Peyer's patch (tissue), 4 donors: ENCODE results near the gene FOXL1. TPM values are rescaled to one million over a fixed set of nuclear protein-coding genes. Genes with fewer than 3 reads are reported as not detected.

Experiments
- DNase-seq, 3 donors: peaks; one replicate each; pipeline ENCODE4 v3.0.0-alpha.2; 2017 to 2019
- H3K27ac ChIP-seq, 4 donors: fragments of 200-600 bp; sonication (generic); one replicate each; pipeline ENCODE4 v1.5.1; 2016 to 2019
- H3K27me3 ChIP-seq, 2 donors: fragments of 200-600 bp; sonication (generic); one replicate each; pipeline ENCODE4 v1.5.1; 2019
- H3K36me3 ChIP-seq, 3 donors: fragments of 200-600 bp; sonication (generic); one replicate each; pipeline ENCODE4 v1.5.1; 2016 to 2019
- H3K4me1 ChIP-seq, 4 donors: fragments of 200-600 bp; sonication (generic); one replicate each; pipeline ENCODE4 v1.5.1; 2016 to 2019
- H3K4me3 ChIP-seq, 4 donors: fragments of 200-600 bp; sonication (generic); 1 replicate in 3 of 4; 2 replicates in 1 of 4; pipeline ENCODE4 v1.5.1; 2016 to 2019; ENCODE audit warnings: mild to moderate bottlenecking in 1 of 4
- H3K9me3 ChIP-seq, 4 donors: fragments of 200-600 bp; sonication (generic); one replicate each; pipeline ENCODE4 v1.5.1; 2016 to 2019; ENCODE audit warnings: mild to moderate bottlenecking in 1 of 4
- CTCF ChIP-seq, 6 experiments: fragments of 450-650 bp in 4 of 6; fragments of 200-600 bp in 2 of 6; sonication (generic) in 1 of 6; IDR thresholded peaks; one replicate each; pipeline ENCODE4 v1.5.1; 2017 to 2019; ENCODE audit warnings: antibody characterized with exemption in 6 of 6, mild to moderate bottlenecking in 3 of 6, moderate library complexity in 1 of 6
- POLR2A ChIP-seq, 2 donors: fragments of 450-650 bp; IDR thresholded peaks; one replicate each; pipeline ENCODE4 v1.5.1; 2017; ENCODE audit warnings: antibody characterized with exemption in 2 of 2, mild to moderate bottlenecking in 2 of 2, moderate library complexity in 2 of 2
- total RNA-seq, 4 donors: library from RNA; depleted of rRNA; stranded (reverse); fragments of >200 nt; gene quantifications; one replicate each; pipeline ENCODE4 v1.1.0, GENCODE V29; 2016

The FOXL1 gene
- total RNA-seq, 4 donors from 2014 or later, result 2.0 to 12.4 (median 3.0) TPM

DNA sequence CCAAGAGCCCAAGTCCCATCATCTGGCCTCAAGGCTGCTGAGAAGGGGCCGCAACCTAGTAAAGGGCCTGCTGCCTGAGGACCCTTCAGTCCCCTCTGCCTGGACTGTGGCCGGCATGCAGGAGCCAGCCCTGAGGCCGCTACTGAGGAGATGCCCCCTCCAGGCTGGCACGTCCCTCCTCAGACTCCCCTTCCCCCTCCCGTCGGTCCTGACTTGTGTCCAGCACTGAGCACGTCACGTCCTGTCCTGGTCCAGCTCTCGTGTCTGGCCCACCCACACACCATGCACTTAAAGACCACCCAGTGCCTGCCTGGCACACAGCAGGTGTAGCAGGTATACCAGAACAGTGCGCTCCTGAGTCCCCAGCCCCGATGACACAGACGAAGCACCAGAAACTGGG is 32.9 kb upstream of the FOXL1 start:
- peaks cover 0 to 79% (median 0%) of the 10 kb centered on the region in 3 donors for H3K36me3 ChIP-seq
- H3K27ac ChIP-seq, result no peak overlapping the region
- no peaks in the 10 kb centered on the region for H3K27me3 ChIP-seq
- H3K4me1 ChIP-seq, result no peaks in the 10 kb centered on the region
- TF ChIP-seq CTCF (IDR thresholded peaks at IDR 0.05) (no peak), POLR2A (IDR thresholded peaks at IDR 0.05) (no peak)
- H3K9me3 ChIP-seq, result no peaks in the 10 kb centered on the region
- no peak overlapping the region for H3K4me3 ChIP-seq
- DNase-seq, result no peak

- Histone ChIP-seq H3K27ac (no peak overlapping the region), H3K9me3 (no peaks in the 10 kb centered on the region), H3K36me3 (peaks cover 0 to 76% (median 0%) of the 10 kb centered on the region in 3 donors), H3K4me1 (no peaks in the 10 kb centered on the region), H3K27me3 (no peaks in the 10 kb centered on the region), H3K4me3 (no peak overlapping the region)
- TF ChIP-seq POLR2A (IDR thresholded peaks at IDR 0.05), result no peak
- TF ChIP-seq CTCF (IDR thresholded peaks at IDR 0.05), result no peak
- no peak for DNase-seq
These were observed 32.3 kb upstream of the FOXL1 start for GRCh38 chr16:86545954-86546637.

GRCh38 chr16:86546638-86547013 is 31.7 kb upstream of the FOXL1 start:
- Histone ChIP-seq H3K36me3 (peaks cover 0 to 71% (median 0%) of the 10 kb centered on the region in 3 donors), H3K27me3 (no peaks in the 10 kb centered on the region), H3K9me3 (no peaks in the 10 kb centered on the region), H3K4me3 (no peak overlapping the region), H3K27ac (no peak overlapping the region), H3K4me1 (no peaks in the 10 kb centered on the region)
- DNase-seq, result no peak
- TF ChIP-seq CTCF (IDR thresholded peaks at IDR 0.05) (no peak), POLR2A (IDR thresholded peaks at IDR 0.05) (no peak)

GRCh38 chr16:86547286-86547685 is 31.1 kb upstream of the FOXL1 start:
- no peaks in the 10 kb centered on the region for H3K4me1 ChIP-seq
- no peak overlapping the region for H3K4me3 ChIP-seq
- H3K27ac ChIP-seq, result no peak overlapping the region
- DNase-seq, result no peak
- TF ChIP-seq POLR2A (IDR thresholded peaks at IDR 0.05) (no peak), CTCF (IDR thresholded peaks at IDR 0.05) (no peak)
- H3K36me3 ChIP-seq, result peaks cover 0 to 72% (median 0%) of the 10 kb centered on the region in 3 donors
- H3K9me3 ChIP-seq, result no peaks in the 10 kb centered on the region
- no peaks in the 10 kb centered on the region for H3K27me3 ChIP-seq

DNA sequence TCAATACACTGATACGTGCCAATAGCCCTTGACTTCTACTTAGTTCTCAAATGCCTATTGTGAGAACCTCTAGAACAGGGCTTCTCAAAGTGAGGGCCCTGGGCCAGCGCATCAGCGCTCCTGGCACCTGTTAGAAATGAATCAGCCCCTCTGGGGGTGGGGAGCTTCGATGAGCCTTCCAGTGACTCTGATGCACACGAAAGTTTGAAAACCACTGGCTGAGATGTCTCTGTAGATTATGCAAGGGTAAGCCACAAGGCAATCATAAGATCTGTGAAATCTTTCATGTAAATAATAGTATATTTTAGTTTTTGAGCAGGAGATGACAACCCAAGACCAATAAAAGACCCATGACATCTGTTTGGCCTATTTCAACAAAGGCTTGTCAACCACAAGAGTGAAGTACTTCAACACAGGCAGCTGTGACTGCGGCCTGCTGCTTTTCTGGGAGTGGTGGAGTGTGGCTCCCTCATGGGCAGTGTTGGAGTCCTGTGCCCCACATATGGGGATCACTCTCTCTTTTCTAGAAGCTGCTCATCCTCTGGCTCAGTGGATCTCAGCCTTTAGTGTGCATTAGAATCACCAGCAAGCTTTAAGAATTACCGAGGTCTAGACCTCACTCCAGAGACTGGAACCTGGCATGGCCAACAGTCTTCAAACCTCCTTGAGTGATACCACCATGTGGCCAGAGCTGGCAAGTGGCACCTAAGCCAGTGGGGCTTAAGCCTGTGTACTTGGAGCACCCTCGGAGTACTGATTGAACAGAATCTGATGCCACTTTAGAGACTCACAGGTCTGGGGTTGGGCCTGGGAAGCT is 29.1 kb upstream of the FOXL1 start:
- no peak overlapping the region for H3K27ac ChIP-seq
- peaks cover 0 to 65% (median 0%) of the 10 kb centered on the region in 3 donors for H3K36me3 ChIP-seq
- no peaks in the 10 kb centered on the region for H3K27me3 ChIP-seq
- H3K9me3 ChIP-seq, result no peaks in the 10 kb centered on the region
- TF ChIP-seq POLR2A (IDR thresholded peaks at IDR 0.05) (no peak), CTCF (IDR thresholded peaks at IDR 0.05) (no peak)
- DNase-seq, result peak in 1 of 3 donors; percentile 30
- no peak overlapping the region for H3K4me3 ChIP-seq
- H3K4me1 ChIP-seq, result peaks cover 0 to 4% (median under 1%) of the 10 kb centered on the region in 4 donors
